Lower leg skin (tissue), 4 donors: ENCODE results near the gene APBB2. TPM values are rescaled to one million over a fixed set of nuclear protein-coding genes. Genes with fewer than 3 reads are reported as not detected.

Experiments
- DNase-seq, 2 donors: peaks; one replicate each; pipeline ENCODE4 v3.0.0-alpha.2; 2019; ENCODE audit warnings: low spot score in 2 of 2
- H3K4me3 ChIP-seq: fragments of 200-600 bp; sonication (generic); 2 replicates; pipeline ENCODE4 v1.5.1; 2017; ENCODE audit warnings: mild to moderate bottlenecking, low read depth; ENCODE audit not compliant: poor library complexity, severe bottlenecking
- POLR2A ChIP-seq, 2 donors: fragments of 450-650 bp; IDR thresholded peaks; one replicate each; pipeline ENCODE4 v1.6.1; 2016 to 2017; ENCODE audit warnings: antibody characterized with exemption in 2 of 2, mild to moderate bottlenecking in 1 of 2, moderate library complexity in 1 of 2
- WGBS, 2 donors: methylation state at CpG; one replicate each; pipeline ENCODE4 v1.1.5; 2018; 5-methylcytosine and 5-hydroxymethylcytosine counted together
- intact Hi-C: fragments of 100-400 bp; cut with DNase I; formaldehyde crosslinking; loops from one replicate; pipeline ENCODE4 v1.15.0; 2023; ENCODE audit warnings: low total_unique reads
- total RNA-seq, 4 donors: library from RNA; depleted of rRNA; stranded (reverse); fragments of >200 nt; gene quantifications; one replicate each; pipeline ENCODE4 v1.1.0, GENCODE V29; 2016
- TF ChIP-seq, protein P1 (sequence below), 3 donors: fragments of 450-650 bp; IDR thresholded peaks; one replicate each; pipeline ENCODE4 v1.5.1; 2016; ENCODE audit warnings: antibody characterized with exemption in 3 of 3, mild to moderate bottlenecking in 3 of 3, moderate library complexity in 2 of 3

The APBB2 gene
- total RNA-seq, 4 donors from 2014 or later = 24.0 to 49.2 (median 43.3) TPM

DNA sequence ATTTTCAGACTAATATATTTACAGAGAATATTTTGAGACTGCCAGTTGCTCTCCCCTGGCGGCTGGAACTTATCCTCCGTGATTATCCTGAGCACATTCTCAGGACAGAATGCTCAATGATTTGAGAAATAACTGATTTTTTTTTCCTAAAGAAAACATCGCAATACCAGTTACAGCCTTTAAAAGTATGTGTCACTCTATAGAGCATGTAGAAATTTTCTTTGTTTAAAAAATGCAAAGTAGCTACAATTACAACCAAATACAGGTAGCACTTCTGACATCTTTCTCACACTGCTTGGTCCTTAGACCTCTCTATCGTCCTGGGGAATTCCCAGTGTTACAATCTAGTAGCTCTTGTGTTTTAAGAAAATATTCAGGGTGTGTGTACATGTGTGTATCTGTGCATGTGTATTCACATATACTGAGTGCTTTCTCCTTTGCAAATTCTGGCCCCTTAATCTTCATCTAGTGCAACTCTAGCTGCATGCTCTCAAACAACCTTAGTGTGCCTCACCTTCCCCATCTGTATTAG lies 13.8 kb downstream of the APBB2 start:
- 84 to 88% methylated on average over 4 of the region's 4 CpGs for WGBS, 2 donors
- intact Hi-C loops = no loop called here
- no peak overlapping the region for H3K4me3 ChIP-seq
- no peak for DNase-seq
- TF ChIP-seq, protein P1, sequence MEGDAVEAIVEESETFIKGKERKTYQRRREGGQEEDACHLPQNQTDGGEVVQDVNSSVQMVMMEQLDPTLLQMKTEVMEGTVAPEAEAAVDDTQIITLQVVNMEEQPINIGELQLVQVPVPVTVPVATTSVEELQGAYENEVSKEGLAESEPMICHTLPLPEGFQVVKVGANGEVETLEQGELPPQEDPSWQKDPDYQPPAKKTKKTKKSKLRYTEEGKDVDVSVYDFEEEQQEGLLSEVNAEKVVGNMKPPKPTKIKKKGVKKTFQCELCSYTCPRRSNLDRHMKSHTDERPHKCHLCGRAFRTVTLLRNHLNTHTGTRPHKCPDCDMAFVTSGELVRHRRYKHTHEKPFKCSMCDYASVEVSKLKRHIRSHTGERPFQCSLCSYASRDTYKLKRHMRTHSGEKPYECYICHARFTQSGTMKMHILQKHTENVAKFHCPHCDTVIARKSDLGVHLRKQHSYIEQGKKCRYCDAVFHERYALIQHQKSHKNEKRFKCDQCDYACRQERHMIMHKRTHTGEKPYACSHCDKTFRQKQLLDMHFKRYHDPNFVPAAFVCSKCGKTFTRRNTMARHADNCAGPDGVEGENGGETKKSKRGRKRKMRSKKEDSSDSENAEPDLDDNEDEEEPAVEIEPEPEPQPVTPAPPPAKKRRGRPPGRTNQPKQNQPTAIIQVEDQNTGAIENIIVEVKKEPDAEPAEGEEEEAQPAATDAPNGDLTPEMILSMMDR (IDR thresholded peaks at IDR 0.05) = no peak
- no peak for TF ChIP-seq POLR2A (IDR thresholded peaks at IDR 0.05)

DNA sequence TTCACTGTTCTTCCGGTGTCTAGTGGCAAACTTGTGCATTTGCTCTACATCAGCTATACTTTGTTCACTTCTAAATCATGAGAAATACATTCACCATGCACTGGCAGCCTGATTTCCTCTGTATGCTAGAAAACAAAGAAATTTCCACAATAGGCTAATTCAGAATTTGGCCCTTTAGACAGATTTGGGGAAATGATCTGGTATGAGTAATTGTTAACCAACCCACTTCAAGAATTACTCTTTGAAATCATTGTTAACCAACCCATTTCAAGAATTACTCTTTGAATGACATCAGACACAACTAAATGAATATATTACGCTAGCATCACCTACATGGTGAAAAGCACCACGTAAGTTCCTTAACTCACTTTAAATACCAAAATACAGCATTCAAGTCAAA lies 14.6 kb downstream of the APBB2 start:
- intact Hi-C loops = no loop called here
- DNase-seq = no peak

DNA sequence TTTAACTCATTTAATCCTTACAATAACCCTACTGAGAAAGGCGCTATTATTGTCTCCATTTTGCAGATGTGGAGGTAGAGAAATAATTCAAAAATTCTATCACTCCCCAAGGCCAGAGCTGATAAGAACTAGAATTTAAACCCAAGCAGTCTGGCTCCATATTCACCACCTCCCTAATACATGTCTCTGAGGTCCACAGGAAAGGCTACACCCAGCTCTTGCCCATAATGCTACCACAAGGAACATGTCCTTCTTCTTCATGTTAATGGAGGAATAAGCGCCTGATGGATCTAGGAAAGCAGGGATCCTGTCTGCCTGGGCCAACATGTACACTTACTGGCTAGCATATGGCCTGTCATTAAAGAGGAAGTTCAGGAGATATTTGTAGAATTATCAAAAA lies 16.3 kb downstream of the APBB2 start:
- intact Hi-C loops = no loop called here
- TF ChIP-seq, protein P1 (IDR thresholded peaks at IDR 0.05) = no peak
- TF ChIP-seq POLR2A (IDR thresholded peaks at IDR 0.05) = no peak
- 95 to 97% methylated on average over 2 of the region's 2 CpGs for WGBS, 2 donors
- H3K4me3 ChIP-seq = no peak overlapping the region
- no peak for DNase-seq

More for the DNA sequence above, 14.6 kb downstream of the APBB2 start:
- H3K4me3 ChIP-seq = no peak overlapping the region
- WGBS, 2 donors = 69 to 73% methylated on average over 3 of the region's 3 CpGs
- no peak for TF ChIP-seq POLR2A (IDR thresholded peaks at IDR 0.05)
- TF ChIP-seq, protein P1 (IDR thresholded peaks at IDR 0.05) = no peak

DNA sequence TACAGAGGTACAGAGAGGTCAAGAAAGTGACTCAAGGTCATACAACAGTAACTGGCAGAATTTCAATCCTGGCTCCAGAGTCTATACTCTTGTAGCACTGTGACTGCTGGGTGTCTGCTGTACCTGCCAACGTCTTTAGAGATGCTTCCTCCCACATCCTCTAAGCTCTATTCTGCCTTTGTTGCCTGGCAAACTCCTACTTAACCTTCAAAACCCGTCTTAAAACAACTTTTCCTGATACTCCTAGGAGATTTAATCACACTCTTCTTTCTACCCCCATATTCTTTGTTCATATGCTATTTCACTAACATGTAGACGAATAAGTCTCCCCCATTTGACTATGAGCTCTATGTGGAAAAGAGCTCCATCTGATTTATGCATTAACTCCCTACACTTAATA lies 16.8 kb downstream of the APBB2 start:
- 79% methylated on average over 3 of the region's 3 CpGs for WGBS, 2 donors
- intact Hi-C loops = no loop called here

DNA sequence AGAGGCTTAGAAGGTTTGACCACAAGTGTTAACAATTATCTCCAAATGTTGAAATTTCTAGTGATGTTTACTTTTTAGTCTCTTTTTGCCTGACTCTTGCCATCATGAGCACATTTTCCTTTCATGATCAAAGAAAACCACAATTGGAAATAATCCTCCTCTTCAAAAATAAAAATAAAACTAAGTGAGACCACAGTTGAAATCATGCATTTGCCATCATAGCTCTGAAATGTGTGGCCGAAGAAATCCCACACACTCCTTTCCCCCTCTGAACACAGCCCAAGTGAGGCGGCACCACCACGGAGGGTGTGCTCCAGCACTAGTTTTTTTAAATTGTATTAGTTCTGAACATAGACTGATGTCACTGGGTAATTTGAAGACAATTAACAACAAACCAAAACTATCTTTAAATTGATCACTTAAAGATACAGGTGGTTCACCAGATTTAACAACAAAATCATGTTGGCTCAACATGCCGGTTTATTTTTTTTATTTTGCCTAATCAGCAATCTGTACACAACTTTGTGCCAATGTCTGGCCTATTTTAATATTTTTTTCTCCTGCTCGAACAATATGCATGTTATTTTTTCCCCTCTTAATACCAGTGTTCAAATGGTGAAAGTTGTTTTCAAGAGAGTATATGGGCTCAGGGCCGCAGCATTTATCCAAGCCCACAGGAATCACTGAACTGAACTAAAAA lies 17.6 kb downstream of the APBB2 start:
- DNase-seq = no peak
- TF ChIP-seq POLR2A (IDR thresholded peaks at IDR 0.05) = no peak
- TF ChIP-seq, protein P1 (IDR thresholded peaks at IDR 0.05) = no peak
- H3K4me3 ChIP-seq = no peak overlapping the region
- intact Hi-C loops = no loop called here
- WGBS, 2 donors = 57 to 65% methylated on average over 6 of the region's 6 CpGs

More for the DNA sequence above, 16.8 kb downstream of the APBB2 start:
- no peak for DNase-seq
- TF ChIP-seq POLR2A (IDR thresholded peaks at IDR 0.05) = no peak
- TF ChIP-seq, protein P1 (IDR thresholded peaks at IDR 0.05) = no peak
- H3K4me3 ChIP-seq = no peak overlapping the region
